Ishikawa (cell line): Measurements from ENCODE around the gene ZC2HC1B.

Source experiments
- EGR1 ChIP-seq: IDR thresholded peaks from 2 replicates; pipeline ENCODE4 v1.6.1; 2012
- FOXM1 ChIP-seq: IDR thresholded peaks from 2 replicates; pipeline ENCODE4 v1.6.1; 2012; ENCODE audit warnings: low read depth, borderline replicate concordance
- MAX ChIP-seq: IDR thresholded peaks from 2 replicates; pipeline ENCODE4 v1.6.1; 2012
- REST ChIP-seq: IDR thresholded peaks from 2 replicates; pipeline ENCODE4 v1.6.1; 2012; ENCODE audit warnings: low read depth, mild to moderate bottlenecking
- TCF12 ChIP-seq: IDR thresholded peaks from 2 replicates; pipeline ENCODE4 v1.6.1; 2012; ENCODE audit warnings: low read depth

GRCh38 chr6:143839196-143839595 lies 25.1 kb upstream of the ZC2HC1B start:
- TF ChIP-seq EGR1 (no peak), MAX (no peak), REST (no peak), TCF12 (no peak), FOXM1 (no peak)
